Caco-2 (cell line): Measurements from ENCODE around the gene PAK6. TPM values are rescaled to one million over a fixed set of nuclear protein-coding genes. Genes with fewer than 3 reads are reported as not detected.

ENCODE experiments used
- BruUV-seq: library from RNA; stranded (reverse); fragments of 400-500 nt; replicated peaks from 2 replicates; lab custom pipeline; 2021; lab: Mats Ljungman, UMichigan
- CTCF ChIA-PET: fragments of 300-600 bp; sonication (Branson Sonifier 250); formaldehyde crosslinking; loops from one replicate; lab custom pipeline; 2022; ENCODE audit warnings: antibody characterized with exemption; lab: Charles Lee
- POLR2A ChIA-PET: fragments of 300-600 bp; sonication (Branson Sonifier 250); formaldehyde crosslinking; loops from one replicate; lab custom pipeline; 2022; ENCODE audit warnings: antibody characterized with exemption; lab: Charles Lee
- DNase-seq, 2 experiments: peaks; one replicate each; pipeline versions ENCODE4 v3.0.0 to v3.0.0-alpha.2; 2020 to 2022
- H3K27me3 ChIP-seq: replicated peaks from 2 replicates; pipeline ENCODE4 v1.6.0; 2011; ENCODE audit warnings: low read length; ENCODE audit not compliant: control insufficient read depth, insufficient read depth
- H3K36me3 ChIP-seq: 2 replicates; pipeline ENCODE4 v1.5.1; 2011; ENCODE audit warnings: low read length; ENCODE audit not compliant: control insufficient read depth, insufficient read depth
- H3K4me1 ChIP-seq: fragments of 250-450 bp; sonication (Bioruptor Pico); 2 replicates; pipeline ENCODE4 v1.5.1; 2020; ENCODE audit warnings: mild to moderate bottlenecking
- H3K4me3 ChIP-seq: 2 replicates; pipeline ENCODE4 v1.5.1; 2011; ENCODE audit warnings: low read depth, mild to moderate bottlenecking, control low read depth, low read length
- H3K9me3 ChIP-seq: fragments of 250-450 bp; sonication (Bioruptor Pico); 2 replicates; pipeline ENCODE4 v1.5.1; 2020; ENCODE audit warnings: mild to moderate bottlenecking, moderate library complexity
- H3K27ac Mint-ChIP-seq: one replicate; pipeline ENCODE4 v1.8.0; 2022; ENCODE audit warnings: mixed read lengths; ENCODE audit not compliant: unreplicated experiment
- H3K27me3 Mint-ChIP-seq: one replicate; pipeline ENCODE4 v1.8.0; 2022; ENCODE audit warnings: mixed read lengths; ENCODE audit not compliant: insufficient read depth, unreplicated experiment
- H3K36me3 Mint-ChIP-seq: one replicate; pipeline ENCODE4 v1.8.0; 2022; ENCODE audit warnings: mild to moderate bottlenecking, mixed read lengths; ENCODE audit not compliant: insufficient read depth, unreplicated experiment
- H3K4me1 Mint-ChIP-seq: one replicate; pipeline ENCODE4 v1.8.0; 2022; ENCODE audit warnings: low read depth, mixed read lengths; ENCODE audit not compliant: unreplicated experiment
- H3K4me3 Mint-ChIP-seq: one replicate; pipeline ENCODE4 v1.8.0; 2022; ENCODE audit warnings: mild to moderate bottlenecking, moderate library complexity, mixed read lengths; ENCODE audit not compliant: unreplicated experiment
- H3K9me3 Mint-ChIP-seq: one replicate; pipeline ENCODE4 v1.8.0; 2022; ENCODE audit warnings: mixed read lengths; ENCODE audit not compliant: unreplicated experiment
- CTCF ChIP-seq, 2 experiments: fragments of 200-600 bp in 1 of 2; IDR thresholded peaks; 1 replicate in 1 of 2; 2 replicates in 1 of 2; pipeline versions ENCODE4 v1.5.1 to v1.8.0; 2011 to 2022; ENCODE audit warnings: antibody characterized with exemption in 1 of 2, control low read depth in 1 of 2, inconsistent platforms in 1 of 2, low read depth in 1 of 2, low read length in 1 of 2, mild to moderate bottlenecking in 1 of 2, moderate library complexity in 1 of 2; ENCODE audit not compliant: insufficient read depth in 1 of 2, severe bottlenecking in 1 of 2, unreplicated experiment in 1 of 2
- intact Hi-C: fragments of 100-400 bp; cut with micrococcal nuclease; formaldehyde crosslinking; loops from one replicate; pipeline ENCODE4 v1.10.0; 2022; ENCODE audit not compliant: unreplicated experiment
- total RNA-seq: library from RNA; stranded (reverse); gene quantifications from 2 replicates; pipeline ENCODE4 v1.2.3, GENCODE V29; 2022

PAK6 gene
- total RNA-seq, 1 experiment from 2014 or later = 20.7 TPM

DNA sequence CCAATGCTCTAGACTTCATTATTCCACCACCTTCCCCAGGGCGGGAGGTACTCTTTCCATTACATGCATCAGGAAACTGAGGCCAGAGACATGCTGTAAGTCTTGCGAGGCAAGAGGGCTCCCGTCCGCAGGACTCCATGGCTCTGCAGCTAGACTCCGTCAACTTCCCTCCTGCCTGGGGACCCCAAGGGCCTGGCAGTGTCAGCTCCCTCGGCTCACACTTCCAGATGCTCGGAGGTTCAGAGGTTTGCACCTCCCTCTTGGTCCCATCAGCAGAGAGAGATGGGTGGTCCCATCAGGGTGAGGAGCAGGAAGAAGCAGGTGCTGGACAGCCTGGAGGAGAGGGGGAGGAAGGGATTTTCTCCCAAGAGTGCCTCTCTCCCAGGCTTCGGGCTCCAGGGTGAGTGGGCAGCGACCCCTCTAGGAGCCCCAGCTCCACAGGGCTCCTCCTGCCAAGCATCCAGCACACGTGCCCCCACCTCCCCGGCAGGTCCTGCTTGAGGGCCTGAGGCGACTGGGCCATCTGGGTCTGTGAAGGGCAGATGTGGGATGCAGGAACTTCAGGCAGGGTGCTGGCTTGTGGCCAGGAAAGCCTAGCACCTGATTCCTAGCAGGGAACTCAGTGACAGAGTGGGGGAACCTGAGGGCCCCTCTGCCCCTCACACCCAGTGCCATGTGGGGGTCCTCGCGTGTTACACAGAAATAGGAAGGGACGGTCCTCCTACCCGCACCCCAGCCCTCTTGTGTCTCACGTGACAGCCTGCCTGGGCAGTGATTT lies 9.3 kb downstream of the PAK6 start:
- Mint-ChIP-seq H3K4me3 (no peak overlapping the region), H3K36me3 (peaks cover 4% of the 10 kb centered on the region), H3K9me3 (no peaks in the 10 kb centered on the region), H3K4me1 (peaks cover 7% of the 10 kb centered on the region), H3K27ac (no peak overlapping the region), H3K27me3 (no peaks in the 10 kb centered on the region)
- Histone ChIP-seq H3K4me1 (peaks cover 27% of the 10 kb centered on the region), H3K4me3 (no peak overlapping the region), H3K36me3 (no peaks in the 10 kb centered on the region), H3K9me3 (no peaks in the 10 kb centered on the region), H3K27me3 (no peaks in the 10 kb centered on the region)
- TF ChIP-seq CTCF (IDR thresholded peaks at IDR 0.05; ENCODE audit: insufficient read depth in 1 of 2, low read depth in 1 of 2, low read length in 1 of 2, severe bottlenecking in 1 of 2, unreplicated experiment in 1 of 2) = no peak
- POLR2A ChIA-PET = no interaction called here
- intact Hi-C loops = no loop called here
- CTCF ChIA-PET = no interaction called here
- BruUV-seq = no TSS peak
- peak in 1 of 2 experiments; percentile 24 for DNase-seq

DNA sequence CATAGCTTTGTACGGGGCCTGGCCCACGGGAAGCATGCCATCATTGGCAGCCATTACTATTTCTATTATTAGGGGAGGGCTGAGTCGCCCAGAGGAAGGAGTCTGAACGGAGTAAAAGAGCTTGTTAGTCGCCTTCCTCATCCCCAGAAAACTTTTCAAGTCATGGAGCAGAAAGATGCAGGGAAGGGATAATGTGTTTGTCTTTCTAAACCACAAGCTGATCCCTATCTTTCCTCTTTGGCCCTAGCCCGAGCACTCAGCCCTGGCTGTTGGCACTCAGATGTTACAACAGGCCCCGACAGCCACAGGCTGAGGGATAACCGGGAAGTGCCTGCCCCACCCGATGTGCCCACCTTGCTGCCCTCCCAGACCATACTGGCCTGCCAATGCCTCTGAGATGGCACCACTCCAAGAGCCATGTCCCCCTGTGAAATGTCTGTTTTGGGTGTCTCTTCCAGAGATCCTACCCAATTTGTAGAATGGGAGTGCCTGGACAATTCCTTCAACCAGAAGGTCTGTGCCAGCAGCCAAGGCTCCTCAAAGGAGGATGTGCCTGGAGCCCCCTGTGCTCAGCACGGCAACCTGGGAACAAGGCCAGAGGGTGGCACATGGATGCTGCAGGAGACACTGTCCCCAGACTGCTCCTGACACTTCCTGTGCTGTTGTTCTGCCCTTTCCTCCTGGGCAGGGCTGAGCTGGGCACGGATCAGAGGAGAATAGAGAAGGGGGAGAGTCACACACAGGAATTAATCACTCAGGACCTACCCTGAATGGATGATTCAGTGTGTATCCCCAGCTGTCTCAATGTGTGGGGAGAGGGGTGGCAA lies 10.8 kb downstream of the PAK6 start:
- ChIA-PET POLR2A (no interaction called here), CTCF (no interaction called here)
- no peak for TF ChIP-seq CTCF (IDR thresholded peaks at IDR 0.05; ENCODE audit: insufficient read depth in 1 of 2, low read depth in 1 of 2, low read length in 1 of 2, severe bottlenecking in 1 of 2, unreplicated experiment in 1 of 2)
- no TSS peak for BruUV-seq
- H3K4me1 Mint-ChIP-seq = peaks cover 15% of the 10 kb centered on the region
- Histone ChIP-seq H3K9me3 (no peaks in the 10 kb centered on the region), H3K4me1 (peaks cover 26% of the 10 kb centered on the region), H3K27me3 (no peaks in the 10 kb centered on the region), H3K4me3 (no peak overlapping the region), H3K36me3 (no peaks in the 10 kb centered on the region; the same call in 1 of the 2 replicates)
- H3K27ac Mint-ChIP-seq = no peak overlapping the region
- H3K4me3 Mint-ChIP-seq = no peak overlapping the region
- no peaks in the 10 kb centered on the region for H3K9me3 Mint-ChIP-seq
- intact Hi-C loops = no loop called here
- H3K36me3 Mint-ChIP-seq = peaks cover 4% of the 10 kb centered on the region
- no peak for DNase-seq
- no peaks in the 10 kb centered on the region for H3K27me3 Mint-ChIP-seq

- Mint-ChIP-seq H3K9me3 (no peaks in the 10 kb centered on the region), H3K27ac (no peak overlapping the region), H3K36me3 (peaks cover 6% of the 10 kb centered on the region), H3K27me3 (no peaks in the 10 kb centered on the region), H3K4me1 (peaks cover 12% of the 10 kb centered on the region), H3K4me3 (no peak overlapping the region)
- Histone ChIP-seq H3K27me3 (no peaks in the 10 kb centered on the region), H3K36me3 (no peaks in the 10 kb centered on the region; the same call in 1 of the 2 replicates), H3K9me3 (no peaks in the 10 kb centered on the region), H3K4me1 (peaks cover 20% of the 10 kb centered on the region), H3K4me3 (no peak overlapping the region)
- no peak for TF ChIP-seq CTCF (IDR thresholded peaks at IDR 0.05; ENCODE audit: insufficient read depth in 1 of 2, low read depth in 1 of 2, low read length in 1 of 2, severe bottlenecking in 1 of 2, unreplicated experiment in 1 of 2)
- no peak for DNase-seq
- BruUV-seq = no TSS peak
- ChIA-PET CTCF (no interaction called here), POLR2A (no interaction called here)
- intact Hi-C loops = no loop called here
These were observed 11.4 kb downstream of the PAK6 start for GRCh38 chr15:40250304-40250656.
